GM23248 (cell line): ENCODE results near the gene MAPK11. TPM values are rescaled to one million over a fixed set of nuclear protein-coding genes. Genes with fewer than 3 reads are reported as not detected.
"Not testable (repeated sequence)": the region's sequence is repeated elsewhere in the genome, so short reads cannot be mapped to it uniquely, and the experiment has no call there.

ENCODE experiments used
- DNase-seq: peaks from one replicate; pipeline ENCODE4 v3.0.0-alpha.2; 2015
- H2AFZ ChIP-seq: fragments of 200-600 bp; sonication (generic); 2 replicates; pipeline ENCODE4 v1.6.1; 2016; ENCODE audit warnings: antibody characterized with exemption
- H3F3A ChIP-seq: fragments of 200-600 bp; sonication (generic); 2 replicates; pipeline ENCODE4 v1.6.1; 2016; ENCODE audit warnings: mild to moderate bottlenecking, antibody characterized with exemption, mixed run types; ENCODE audit not compliant: insufficient read depth
- H3K27ac ChIP-seq: fragments of 200-600 bp; sonication (generic); 2 replicates; pipeline ENCODE4 v1.5.1; 2016; ENCODE audit warnings: mild to moderate bottlenecking
- H3K27me3 ChIP-seq: fragments of 200-600 bp; sonication (generic); replicated peaks from 2 replicates; pipeline ENCODE4 v1.6.1; 2016; ENCODE audit warnings: mild to moderate bottlenecking; ENCODE audit not compliant: insufficient read depth
- H3K36me3 ChIP-seq: fragments of 200-600 bp; sonication (generic); 2 replicates; pipeline ENCODE4 v1.6.1; 2016; ENCODE audit warnings: low read depth, mild to moderate bottlenecking
- H3K4me1 ChIP-seq: fragments of 200-600 bp; sonication (generic); 2 replicates; pipeline ENCODE4 v1.6.1; 2016; ENCODE audit warnings: mild to moderate bottlenecking; ENCODE audit not compliant: insufficient read depth
- H3K4me2 ChIP-seq: fragments of 200-600 bp; sonication (generic); one replicate; pipeline ENCODE4 v1.6.1; 2016; ENCODE audit warnings: mild to moderate bottlenecking; ENCODE audit not compliant: unreplicated experiment
- H3K4me3 ChIP-seq: fragments of 200-600 bp; sonication (generic); 2 replicates; pipeline ENCODE4 v1.5.1; 2016; ENCODE audit warnings: mild to moderate bottlenecking
- H3K79me2 ChIP-seq: fragments of 200-600 bp; sonication (generic); 2 replicates; pipeline ENCODE4 v1.6.1; 2016; ENCODE audit warnings: mild to moderate bottlenecking; ENCODE audit not compliant: insufficient read depth
- H3K9ac ChIP-seq: fragments of 200-600 bp; sonication (generic); 2 replicates; pipeline ENCODE4 v1.6.1; 2016; ENCODE audit warnings: mild to moderate bottlenecking
- H3K9me2 ChIP-seq: fragments of 200-600 bp; sonication (generic); 2 replicates; pipeline ENCODE4 v1.6.1; 2016; ENCODE audit warnings: mixed run types, mild to moderate bottlenecking, moderate library complexity; ENCODE audit not compliant: insufficient read depth
- H3K9me3 ChIP-seq: fragments of 200-600 bp; sonication (generic); one replicate; pipeline ENCODE4 v1.6.1; 2017; ENCODE audit warnings: low read depth
- H4K20me1 ChIP-seq: fragments of 200-600 bp; sonication (generic); 2 replicates; pipeline ENCODE4 v1.6.0; 2016; ENCODE audit not compliant: insufficient read depth
- EZH2 ChIP-seq: fragments of 200-600 bp; sonication (generic); IDR thresholded peaks from 2 replicates; pipeline ENCODE4 v1.6.1; 2018; ENCODE audit warnings: antibody characterized with exemption, mild to moderate bottlenecking; ENCODE audit not compliant: insufficient read depth, poor library complexity, severe bottlenecking
- EZH2phosphoT487 ChIP-seq: fragments of 200-600 bp; sonication (generic); IDR thresholded peaks from 2 replicates; pipeline ENCODE4 v1.6.1; 2018; ENCODE audit warnings: antibody characterized with exemption, moderate library complexity, mild to moderate bottlenecking, low read depth; ENCODE audit not compliant: insufficient read depth
- WGBS, 2 experiments: methylation state at CpG; one replicate each; pipeline ENCODE4 v1.1.6; 2015 to 2017; ENCODE audit warnings: low lambda C conversion rate in 2 of 2, low coverage in 1 of 2; ENCODE audit errors: missing lambda C conversion rate in 2 of 2; 5-methylcytosine and 5-hydroxymethylcytosine counted together
- in situ Hi-C: fragments of 300-500 bp; cut with MboI; formaldehyde crosslinking; loops from 2 replicates; pipeline ENCODE4 v1.15.0; 2020
- polyA plus RNA-seq: library from polyadenylated mRNA; unstranded; fragments of >200 nt; fragmentation: Nextera tagmentation; extraction: Ambion mirVana; gene quantifications from 2 replicates; pipeline ENCODE4 v1.2.1, GENCODE V29; 2016
- total RNA-seq: library from RNA; depleted of rRNA; stranded (reverse); fragments of >200 nt; shearing (Covaris generic); gene quantifications from 2 replicates; pipeline ENCODE4 v1.2.3, GENCODE V29; 2014

The MAPK11 gene
- total and polyA plus RNA-seq, 2 experiments from 2014 or later, result 1.2 to 9.8 TPM

GRCh38 chr22:50275181-50276055 lies 5.2 kb upstream of the MAPK11 start:
- peaks cover 18% of the 10 kb centered on the region for H3F3A ChIP-seq
- DNase-seq, result no peak
- 89 to 92% methylated on average over 28 to 42 of the region's 43 CpGs for WGBS, 2 experiments
- no peak overlapping the region for H3K27ac ChIP-seq
- no peaks in the 10 kb centered on the region for H3K27me3 ChIP-seq
- H3K9me2 ChIP-seq, result no peaks in the 10 kb centered on the region
- H3K4me1 ChIP-seq, result peaks cover 7% of the 10 kb centered on the region
- H3K4me2 ChIP-seq, result no peak overlapping the region
- H3K9me3 ChIP-seq, result no peaks in the 10 kb centered on the region
- peaks cover 22% of the 10 kb centered on the region; the same call in 1 of the 2 replicates for H3K36me3 ChIP-seq
- in situ Hi-C loops, result loop anchor here (10.0 kb wide), 1 partner anchor 59 kb away; no protein-coding TSS in a partner anchor
- H3K4me3 ChIP-seq, result no peak overlapping the region
- H4K20me1 ChIP-seq, result no peaks in the 10 kb centered on the region
- H3K79me2 ChIP-seq, result no peaks in the 10 kb centered on the region; the same call in 1 of the 2 replicates
- TF ChIP-seq EZH2phosphoT487 (no peak), EZH2 (no peak)
- no peak overlapping the region for H3K9ac ChIP-seq
- no peak overlapping the region for H2AFZ ChIP-seq

DNA sequence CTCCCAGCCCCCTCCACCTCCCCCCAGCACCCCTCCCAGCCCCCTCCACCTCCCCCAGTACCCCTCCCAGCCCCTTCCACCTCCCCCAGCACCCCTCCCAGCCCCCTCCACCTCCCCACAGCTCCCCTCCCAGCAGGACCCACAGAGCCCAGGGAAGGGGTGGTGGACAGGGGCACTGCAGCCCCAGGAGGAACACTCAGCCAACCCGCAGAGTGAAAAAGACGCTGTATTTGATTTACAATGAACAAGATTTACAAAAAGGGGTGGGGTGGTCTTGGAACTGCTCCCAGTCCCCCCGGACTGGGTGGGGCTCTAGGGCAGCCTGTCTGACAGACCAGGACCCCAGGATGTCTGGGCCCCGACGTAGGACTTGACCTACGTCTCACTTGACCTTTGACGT lies 4.6 kb upstream of the MAPK11 start:
- in situ Hi-C loops, result loop anchor here (10.0 kb wide), 1 partner anchor 60 kb away; no protein-coding TSS in a partner anchor
- Histone ChIP-seq H3F3A (peaks cover 18% of the 10 kb centered on the region), H3K4me3 (no peak overlapping the region), H3K79me2 (no peaks in the 10 kb centered on the region; the same call in 1 of the 2 replicates), H2AFZ (no peak overlapping the region), H3K4me1 (peaks cover 7% of the 10 kb centered on the region), H3K9me2 (no peaks in the 10 kb centered on the region), H3K9ac (no peak overlapping the region), H4K20me1 (no peaks in the 10 kb centered on the region), H3K36me3 (peaks cover 22% of the 10 kb centered on the region; the same call in 1 of the 2 replicates), H3K27me3 (no peaks in the 10 kb centered on the region), H3K27ac (no peak overlapping the region), H3K9me3 (no peaks in the 10 kb centered on the region), H3K4me2 (no peak overlapping the region)
- DNase-seq, result no peak
- TF ChIP-seq EZH2 (no peak), EZH2phosphoT487 (no peak)
- 80 to 84% methylated on average over 7 of the region's 7 CpGs for WGBS, 2 experiments

- no peak overlapping the region for H3K4me3 ChIP-seq
- no peaks in the 10 kb centered on the region for H3K27me3 ChIP-seq
- no peak overlapping the region for H3K9ac ChIP-seq
- H3K79me2 ChIP-seq, result no peaks in the 10 kb centered on the region; the same call in 1 of the 2 replicates
- DNase-seq, result peak; percentile 71
- no peaks in the 10 kb centered on the region for H4K20me1 ChIP-seq
- H3K9me3 ChIP-seq, result no peaks in the 10 kb centered on the region
- peaks cover 18% of the 10 kb centered on the region for H3F3A ChIP-seq
- H3K4me1 ChIP-seq, result peaks cover 7% of the 10 kb centered on the region
- H3K36me3 ChIP-seq, result peaks cover 22% of the 10 kb centered on the region; the same call in 1 of the 2 replicates
- in situ Hi-C loops, result loop anchor here (10.0 kb wide), 1 partner anchor 60 kb away; no protein-coding TSS in a partner anchor
- no peak overlapping the region for H3K4me2 ChIP-seq
- 53 to 56% methylated on average over 5 of the region's 7 CpGs for WGBS, 2 experiments
- H3K9me2 ChIP-seq, result no peaks in the 10 kb centered on the region
- TF ChIP-seq EZH2phosphoT487 (no peak), EZH2 (no peak)
- no peak overlapping the region for H2AFZ ChIP-seq
- H3K27ac ChIP-seq, result no peak overlapping the region
These were observed 4.1 kb upstream of the MAPK11 start for GRCh38 chr22:50274311-50274710.

DNA sequence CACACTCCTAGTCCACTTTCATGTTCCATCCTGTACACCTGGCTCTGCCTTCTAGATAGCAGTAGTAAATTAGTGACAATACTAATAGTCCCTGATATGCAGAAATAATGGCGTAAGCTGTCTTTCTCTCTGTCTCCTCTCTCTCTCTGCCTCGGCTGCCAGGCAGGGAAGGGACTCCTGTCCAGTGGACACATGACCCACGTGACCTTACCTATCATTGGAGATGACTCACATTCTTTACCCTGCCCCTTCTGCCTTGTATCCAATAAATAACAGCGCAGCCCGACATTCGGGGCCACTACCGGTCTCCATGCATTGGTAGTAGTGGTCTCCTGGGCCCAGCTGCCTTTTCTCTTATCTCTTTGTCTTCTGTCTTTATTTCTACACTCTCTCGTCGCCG lies 3.6 kb upstream of the MAPK11 start:
- 83 to 90% methylated on average over 10 of the region's 10 CpGs for WGBS, 2 experiments
- not testable (repeated sequence) for H3K79me2 ChIP-seq, H3K9me2 ChIP-seq, H3K9ac ChIP-seq, H3K27ac ChIP-seq, H3K4me3 ChIP-seq, H2AFZ ChIP-seq, H3K4me2 ChIP-seq, H4K20me1 ChIP-seq, H3K9me3 ChIP-seq, H3K4me1 ChIP-seq, H3K27me3 ChIP-seq, DNase-seq
- in situ Hi-C loops, result loop anchor here (10.0 kb wide), 1 partner anchor 61 kb away; no protein-coding TSS in a partner anchor
- peaks cover 18% of the 10 kb centered on the region for H3F3A ChIP-seq
- peaks cover 22% of the 10 kb centered on the region; the same call in 1 of the 2 replicates for H3K36me3 ChIP-seq

- H3K4me3 ChIP-seq, H2AFZ ChIP-seq, H3K9ac ChIP-seq, H4K20me1 ChIP-seq, H3K27me3 ChIP-seq, H3K9me3 ChIP-seq, H3K9me2 ChIP-seq, H3K27ac ChIP-seq, H3K79me2 ChIP-seq, H3K4me2 ChIP-seq, DNase-seq, H3K4me1 ChIP-seq: not testable (repeated sequence)
- in situ Hi-C loops, result loop anchor here (10.0 kb wide), 1 partner anchor 61 kb away; no protein-coding TSS in a partner anchor
- Histone ChIP-seq H3F3A (peaks cover 18% of the 10 kb centered on the region), H3K36me3 (peaks cover 22% of the 10 kb centered on the region; the same call in 1 of the 2 replicates)
- 36 to 48% methylated on average over 10 of the region's 11 CpGs for WGBS, 2 experiments
These were observed 3.2 kb upstream of the MAPK11 start for GRCh38 chr22:50273352-50273751.
